Liver (tissue), 3 donors: Measurements from ENCODE around the gene CD6.

Experiments used
- CTCF ChIP-seq: fragments of 150-350 bp; IDR thresholded peaks from 2 replicates; pipeline ENCODE4 v1.5.1; 2017; ENCODE audit warnings: improper control_type of control experiment, low read depth, low read length; ENCODE audit not compliant: missing input control
- JUND ChIP-seq, 2 donors: IDR thresholded peaks; 2 replicates each; pipeline ENCODE4 v1.6.1; 2016; ENCODE audit warnings: antibody characterized with exemption in 2 of 2
- MAX ChIP-seq: IDR thresholded peaks from 2 replicates; pipeline ENCODE4 v1.6.1; 2016; ENCODE audit warnings: antibody characterized with exemption
- REST ChIP-seq: IDR thresholded peaks from 2 replicates; pipeline ENCODE4 v1.6.1; 2016; ENCODE audit warnings: antibody characterized with exemption, mild to moderate bottlenecking
- SP1 ChIP-seq: IDR thresholded peaks from 2 replicates; pipeline ENCODE4 v1.6.1; 2018; ENCODE audit warnings: antibody characterized with exemption, mild to moderate bottlenecking
- YY1 ChIP-seq: IDR thresholded peaks from 2 replicates; pipeline ENCODE4 v1.6.1; 2016; ENCODE audit warnings: antibody characterized with exemption, mild to moderate bottlenecking
- ZBTB33 ChIP-seq: IDR thresholded peaks from 2 replicates; pipeline ENCODE4 v1.6.1; 2016; ENCODE audit warnings: antibody characterized with exemption
- donor health status: healthy.
- donor health status: healthy.

GRCh38 chr11:60937811-60938210 is 33.7 kb upstream of the CD6 start:
- TF ChIP-seq REST (no peak), MAX (no peak), CTCF (no peak), SP1 (no peak), YY1 (no peak), ZBTB33 (no peak), JUND (IDR thresholded peaks at IDR 0.05) (no peak)
